Smooth muscle cell (in vitro differentiated cells): ENCODE data around the gene AFDN. TPM values are rescaled to one million over a fixed set of nuclear protein-coding genes. Genes with fewer than 3 reads are reported as not detected.

Source experiments
- DNase-seq: peaks from one replicate; lab custom pipeline; 2025; ENCODE audit not compliant: unreplicated experiment; lab: John Stamatoyannopoulos, UW
- H2AFZ ChIP-seq: fragments of 200-600 bp; sonication (generic); 2 replicates; pipeline ENCODE4 v1.6.0; 2016; ENCODE audit warnings: antibody characterized with exemption, low read depth, mild to moderate bottlenecking
- H3F3A ChIP-seq: fragments of 200-600 bp; sonication (generic); 2 replicates; pipeline ENCODE4 v1.6.0; 2017; ENCODE audit warnings: antibody characterized with exemption, low read depth
- H3K27ac ChIP-seq: fragments of 200-600 bp; sonication (generic); 2 replicates; pipeline ENCODE4 v1.5.1; 2016; ENCODE audit warnings: low read depth, mild to moderate bottlenecking
- H3K27me3 ChIP-seq: fragments of 200-600 bp; sonication (generic); 2 replicates; pipeline ENCODE4 v1.6.1; 2016; ENCODE audit warnings: low read depth, mild to moderate bottlenecking
- H3K36me3 ChIP-seq: fragments of 200-600 bp; sonication (generic); 2 replicates; pipeline ENCODE4 v1.5.1; 2016; ENCODE audit warnings: low read depth
- H3K4me1 ChIP-seq: fragments of 200-600 bp; sonication (generic); 2 replicates; pipeline ENCODE4 v1.5.1; 2016; ENCODE audit warnings: low read depth
- H3K4me2 ChIP-seq: fragments of 200-600 bp; sonication (generic); 2 replicates; pipeline ENCODE4 v1.6.0; 2016; ENCODE audit warnings: mild to moderate bottlenecking
- H3K4me3 ChIP-seq: fragments of 200-600 bp; sonication (generic); 2 replicates; pipeline ENCODE4 v1.5.1; 2016; ENCODE audit warnings: mild to moderate bottlenecking
- H3K79me2 ChIP-seq: fragments of 200-600 bp; sonication (generic); 2 replicates; pipeline ENCODE4 v1.6.0; 2016; ENCODE audit warnings: low read depth, mild to moderate bottlenecking
- H3K9ac ChIP-seq: fragments of 200-600 bp; sonication (generic); 2 replicates; pipeline ENCODE4 v1.6.0; 2016; ENCODE audit warnings: low read depth
- H3K9me3 ChIP-seq: fragments of 200-600 bp; sonication (generic); replicated peaks from 2 replicates; pipeline ENCODE4 v1.5.1; 2016; ENCODE audit warnings: low read depth
- H4K20me1 ChIP-seq: fragments of 200-600 bp; sonication (generic); 2 replicates; pipeline ENCODE4 v1.6.0; 2016; ENCODE audit warnings: low read depth
- WGBS: methylation state at CpG from one replicate; pipeline ENCODE4 v1.1.7; 2016; ENCODE audit warnings: low lambda C conversion rate; 5-methylcytosine and 5-hydroxymethylcytosine counted together
- polyA plus RNA-seq: library from polyadenylated mRNA; unstranded; fragments of >200 nt; fragmentation: Nextera tagmentation; extraction: Ambion mirVana; gene quantifications from 2 replicates; pipeline ENCODE4 v1.2.1, GENCODE V29; 2016
- total RNA-seq: library from RNA; depleted of rRNA; stranded (reverse); fragments of >200 nt; gene quantifications from 2 replicates; pipeline ENCODE4 v1.2.3, GENCODE V29; 2014
- TF ChIP-seq, protein P1 (sequence below): fragments of 200-600 bp; sonication (generic); IDR thresholded peaks from 2 replicates; pipeline ENCODE4 v1.5.1; 2017; ENCODE audit warnings: borderline replicate concordance, mild to moderate bottlenecking, antibody characterized with exemption; ENCODE audit not compliant: insufficient read depth, poor library complexity, severe bottlenecking

The AFDN gene
- total and polyA plus RNA-seq, 2 experiments from 2014 or later = 52.3 to 98.8 TPM

DNA sequence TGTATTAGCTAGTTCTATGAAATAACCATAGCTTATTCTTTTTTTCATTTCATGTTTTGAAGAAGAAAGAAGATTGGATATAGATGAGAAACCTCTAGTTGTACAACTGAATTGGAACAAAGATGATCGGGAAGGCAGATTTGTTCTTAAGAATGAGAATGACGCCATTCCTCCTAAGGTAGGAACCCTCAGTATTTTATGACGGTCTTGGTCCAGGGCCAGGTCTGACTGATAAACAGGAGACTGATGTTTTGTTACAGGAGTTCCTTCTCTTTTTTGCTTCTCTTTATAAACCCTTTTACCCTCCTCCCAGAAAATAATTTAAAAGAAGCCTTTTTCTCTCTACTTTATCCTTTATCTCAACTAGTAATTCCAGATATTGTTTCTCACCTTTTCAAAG, 43.6 kb downstream of the AFDN start:
- Histone ChIP-seq H3K4me2 (no peak overlapping the region), H4K20me1 (peaks cover 13% of the 10 kb centered on the region), H3F3A (peaks cover 6% of the 10 kb centered on the region), H3K36me3 (peaks cover 15% of the 10 kb centered on the region), H3K4me1 (no peaks in the 10 kb centered on the region), H3K27me3 (no peaks in the 10 kb centered on the region), H3K9me3 (no peaks in the 10 kb centered on the region), H3K79me2 (peaks cover 60% of the 10 kb centered on the region), H3K4me3 (no peak overlapping the region), H3K9ac (no peak overlapping the region), H2AFZ (no peak overlapping the region), H3K27ac (no peak overlapping the region)
- TF ChIP-seq, protein P1, sequence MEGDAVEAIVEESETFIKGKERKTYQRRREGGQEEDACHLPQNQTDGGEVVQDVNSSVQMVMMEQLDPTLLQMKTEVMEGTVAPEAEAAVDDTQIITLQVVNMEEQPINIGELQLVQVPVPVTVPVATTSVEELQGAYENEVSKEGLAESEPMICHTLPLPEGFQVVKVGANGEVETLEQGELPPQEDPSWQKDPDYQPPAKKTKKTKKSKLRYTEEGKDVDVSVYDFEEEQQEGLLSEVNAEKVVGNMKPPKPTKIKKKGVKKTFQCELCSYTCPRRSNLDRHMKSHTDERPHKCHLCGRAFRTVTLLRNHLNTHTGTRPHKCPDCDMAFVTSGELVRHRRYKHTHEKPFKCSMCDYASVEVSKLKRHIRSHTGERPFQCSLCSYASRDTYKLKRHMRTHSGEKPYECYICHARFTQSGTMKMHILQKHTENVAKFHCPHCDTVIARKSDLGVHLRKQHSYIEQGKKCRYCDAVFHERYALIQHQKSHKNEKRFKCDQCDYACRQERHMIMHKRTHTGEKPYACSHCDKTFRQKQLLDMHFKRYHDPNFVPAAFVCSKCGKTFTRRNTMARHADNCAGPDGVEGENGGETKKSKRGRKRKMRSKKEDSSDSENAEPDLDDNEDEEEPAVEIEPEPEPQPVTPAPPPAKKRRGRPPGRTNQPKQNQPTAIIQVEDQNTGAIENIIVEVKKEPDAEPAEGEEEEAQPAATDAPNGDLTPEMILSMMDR = no peak
- DNase-seq = no peak
- 98% methylated on average over 3 of the region's 3 CpGs for WGBS

GRCh38 chr6:167872538-167873210, 46.0 kb downstream of the AFDN start:
- H3K27me3 ChIP-seq = no peaks in the 10 kb centered on the region
- H3K4me2 ChIP-seq = no peak overlapping the region
- H3K4me3 ChIP-seq = no peak overlapping the region
- H3F3A ChIP-seq = peaks cover 6% of the 10 kb centered on the region
- H3K36me3 ChIP-seq = peaks cover 13% of the 10 kb centered on the region
- no peaks in the 10 kb centered on the region for H3K9me3 ChIP-seq
- peaks cover 13% of the 10 kb centered on the region for H4K20me1 ChIP-seq
- no peak overlapping the region for H3K27ac ChIP-seq
- H3K9ac ChIP-seq = no peak overlapping the region
- WGBS = 97% methylated on average over 2 of the region's 2 CpGs
- H3K4me1 ChIP-seq = peaks cover 5% of the 10 kb centered on the region
- TF ChIP-seq, protein P1 = no peak
- DNase-seq = no peak
- H2AFZ ChIP-seq = no peak overlapping the region
- peaks cover 57% of the 10 kb centered on the region for H3K79me2 ChIP-seq

GRCh38 chr6:167877994-167878779, 51.5 kb downstream of the AFDN start:
- Histone ChIP-seq H4K20me1 (no peaks in the 10 kb centered on the region), H3K4me2 (no peak overlapping the region), H3K4me1 (peaks cover 11% of the 10 kb centered on the region), H3K27ac (no peak overlapping the region), H3F3A (peaks cover 6% of the 10 kb centered on the region), H3K79me2 (peaks cover 55% of the 10 kb centered on the region), H2AFZ (no peak overlapping the region), H3K27me3 (no peaks in the 10 kb centered on the region), H3K36me3 (peaks cover 20% of the 10 kb centered on the region), H3K9ac (no peak overlapping the region), H3K9me3 (no peaks in the 10 kb centered on the region), H3K4me3 (no peak overlapping the region)
- 93% methylated on average over 9 of the region's 9 CpGs for WGBS
- TF ChIP-seq, protein P1 = no peak
- no peak for DNase-seq

- Histone ChIP-seq H3K9ac (no peak overlapping the region), H3K4me2 (no peak overlapping the region), H3K36me3 (peaks cover 16% of the 10 kb centered on the region), H2AFZ (no peak overlapping the region), H3K9me3 (no peaks in the 10 kb centered on the region), H3K27me3 (no peaks in the 10 kb centered on the region), H3K4me1 (peaks cover 11% of the 10 kb centered on the region), H3K4me3 (no peak overlapping the region), H4K20me1 (no peaks in the 10 kb centered on the region), H3K79me2 (peaks cover 48% of the 10 kb centered on the region), H3K27ac (no peak overlapping the region), H3F3A (no peaks in the 10 kb centered on the region)
- TF ChIP-seq, protein P1 = no peak
- 100% methylated on average over 1 of the region's 1 CpG for WGBS
- no peak for DNase-seq
Observed at GRCh38 chr6:167879612-167880011, 52.9 kb downstream of the AFDN start.
